Chondrocyte (in vitro differentiated cells): ENCODE results near the gene MFAP3. TPM values are rescaled to one million over a fixed set of nuclear protein-coding genes. Genes with fewer than 3 reads are reported as not detected.

ENCODE experiments used
- DNase-seq: peaks from one replicate; pipeline ENCODE4 v3.0.0; 2021; ENCODE audit warnings: mixed read lengths, low spot score
- H3K27ac Mint-ChIP-seq: one replicate; pipeline ENCODE4 v1.8.0; 2021; ENCODE audit warnings: mild to moderate bottlenecking, moderate library complexity, mixed read lengths; ENCODE audit not compliant: unreplicated experiment
- H3K27me3 Mint-ChIP-seq: 2 replicates; pipeline ENCODE4 v1.8.0; 2021; ENCODE audit warnings: low read depth, mixed read lengths
- H3K36me3 Mint-ChIP-seq: 2 replicates; pipeline ENCODE4 v1.8.0; 2021; ENCODE audit warnings: low read depth, mixed read lengths
- H3K4me1 Mint-ChIP-seq: 2 replicates; pipeline ENCODE4 v1.8.0; 2021; ENCODE audit warnings: low read depth, mild to moderate bottlenecking, mixed read lengths
- H3K4me3 Mint-ChIP-seq: one replicate; pipeline ENCODE4 v1.8.0; 2021; ENCODE audit warnings: mild to moderate bottlenecking, moderate library complexity, mixed read lengths; ENCODE audit not compliant: unreplicated experiment
- H3K9me3 Mint-ChIP-seq: 2 replicates; pipeline ENCODE4 v1.8.0; 2021; ENCODE audit warnings: low read depth, mixed read lengths
- CTCF ChIP-seq: fragments of 200-600 bp; sonication (generic); IDR thresholded peaks from 2 replicates; pipeline ENCODE4 v1.5.0; 2021; ENCODE audit warnings: antibody characterized with exemption, mild to moderate bottlenecking, moderate library complexity
- total RNA-seq: library from RNA; stranded (reverse); gene quantifications from 3 replicates; pipeline ENCODE4 v1.2.1, GENCODE V29; 2021

The MFAP3 gene
- total RNA-seq, 1 donor from 2014 or later = 39.4 TPM

- TF ChIP-seq CTCF = no peak
- H3K27ac Mint-ChIP-seq = no peak overlapping the region
- no peaks in the 10 kb centered on the region for H3K36me3 Mint-ChIP-seq
- H3K9me3 Mint-ChIP-seq = no peaks in the 10 kb centered on the region
- no peak overlapping the region for H3K4me3 Mint-ChIP-seq
- H3K4me1 Mint-ChIP-seq = peaks cover 33% of the 10 kb centered on the region
- H3K27me3 Mint-ChIP-seq = no peaks in the 10 kb centered on the region
- DNase-seq = no peak
These were observed 50.0 kb downstream of the MFAP3 start for GRCh38 chr5:154088801-154089200.

GRCh38 chr5:154090656-154091055, 51.9 kb downstream of the MFAP3 start:
- peaks cover 33% of the 10 kb centered on the region for H3K4me1 Mint-ChIP-seq
- peaks cover 2% of the 10 kb centered on the region for H3K36me3 Mint-ChIP-seq
- H3K9me3 Mint-ChIP-seq = peaks cover 3% of the 10 kb centered on the region
- H3K4me3 Mint-ChIP-seq = no peak overlapping the region
- H3K27ac Mint-ChIP-seq = no peak overlapping the region
- H3K27me3 Mint-ChIP-seq = peaks cover 3% of the 10 kb centered on the region
- DNase-seq = no peak
- TF ChIP-seq CTCF = no peak

GRCh38 chr5:154092356-154093141, 53.8 kb downstream of the MFAP3 start:
- peaks cover 20% of the 10 kb centered on the region for H3K4me1 Mint-ChIP-seq
- H3K36me3 Mint-ChIP-seq = peaks cover 2% of the 10 kb centered on the region
- peaks cover 3% of the 10 kb centered on the region for H3K27me3 Mint-ChIP-seq
- H3K27ac Mint-ChIP-seq = no peak overlapping the region
- peaks cover 3% of the 10 kb centered on the region for H3K9me3 Mint-ChIP-seq
- no peak overlapping the region for H3K4me3 Mint-ChIP-seq
- no peak for DNase-seq
- peak; percentile 34 for TF ChIP-seq CTCF

- TF ChIP-seq CTCF = no peak
- Mint-ChIP-seq H3K27me3 (peaks cover 3% of the 10 kb centered on the region), H3K4me1 (peaks cover 17% of the 10 kb centered on the region), H3K9me3 (peaks cover 3% of the 10 kb centered on the region), H3K4me3 (no peak overlapping the region), H3K27ac (no peak overlapping the region), H3K36me3 (peaks cover 2% of the 10 kb centered on the region)
- DNase-seq = no peak
These were observed 54.4 kb downstream of the MFAP3 start for GRCh38 chr5:154093142-154093532.

- Mint-ChIP-seq H3K9me3 (peaks cover 3% of the 10 kb centered on the region), H3K27ac (no peak overlapping the region), H3K4me1 (peaks cover 17% of the 10 kb centered on the region), H3K4me3 (no peak overlapping the region), H3K27me3 (peaks cover 3% of the 10 kb centered on the region), H3K36me3 (peaks cover 2% of the 10 kb centered on the region)
- DNase-seq = no peak
- TF ChIP-seq CTCF = no peak
These were observed 57.1 kb downstream of the MFAP3 start for GRCh38 chr5:154095904-154096303.
